Inferior parietal cortex (tissue), 1 donor: Measurements from ENCODE around the gene LRBA.
"Not testable (repeated sequence)": the region's sequence is repeated elsewhere in the genome, so short reads cannot be mapped to it uniquely, and the experiment has no call there.

Experiments used
- DNase-seq: peaks from one replicate; pipeline ENCODE4 v3.0.0-alpha.2; 2016; ENCODE audit errors: extremely low spot score

LRBA gene

DNA sequence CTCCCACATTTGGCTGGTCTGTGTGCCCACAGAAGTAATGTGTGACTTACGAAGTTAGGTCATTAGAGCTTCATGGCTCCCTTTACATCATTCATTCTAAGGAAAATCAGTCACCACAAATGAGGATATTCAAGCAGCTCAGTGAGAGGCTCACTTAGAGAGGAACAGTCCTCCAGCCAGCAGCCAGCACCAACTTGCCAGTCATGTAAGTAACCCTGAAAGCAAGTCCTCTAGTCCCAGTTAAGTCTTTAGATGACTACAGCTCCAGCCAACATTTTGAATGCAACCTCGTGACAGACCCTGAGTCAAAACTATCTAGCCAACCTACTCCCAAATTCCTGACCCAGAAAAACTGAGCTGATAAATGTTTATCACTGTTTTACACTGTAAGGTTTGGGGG, 71.3 kb downstream of the LRBA start:
- DNase-seq = no peak

DNA sequence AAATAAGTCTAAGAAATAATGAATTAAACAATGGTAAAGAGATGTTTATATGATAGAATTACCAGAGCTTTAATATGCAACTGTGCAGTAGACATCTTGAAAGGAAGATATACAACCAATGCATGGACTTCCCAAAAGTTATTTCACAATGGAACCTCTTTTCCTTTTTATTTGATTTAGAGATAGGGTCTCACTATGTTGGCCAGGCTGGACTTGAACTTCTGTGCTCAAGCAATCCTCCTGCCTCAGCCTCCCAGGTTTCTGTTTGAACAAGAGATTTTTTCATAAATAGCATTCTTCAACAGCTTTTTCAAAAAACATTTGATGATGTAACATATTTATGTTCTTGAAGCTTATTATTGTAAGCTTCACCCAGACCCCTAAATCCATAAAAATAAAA, 72.0 kb downstream of the LRBA start:
- DNase-seq = no peak

DNA sequence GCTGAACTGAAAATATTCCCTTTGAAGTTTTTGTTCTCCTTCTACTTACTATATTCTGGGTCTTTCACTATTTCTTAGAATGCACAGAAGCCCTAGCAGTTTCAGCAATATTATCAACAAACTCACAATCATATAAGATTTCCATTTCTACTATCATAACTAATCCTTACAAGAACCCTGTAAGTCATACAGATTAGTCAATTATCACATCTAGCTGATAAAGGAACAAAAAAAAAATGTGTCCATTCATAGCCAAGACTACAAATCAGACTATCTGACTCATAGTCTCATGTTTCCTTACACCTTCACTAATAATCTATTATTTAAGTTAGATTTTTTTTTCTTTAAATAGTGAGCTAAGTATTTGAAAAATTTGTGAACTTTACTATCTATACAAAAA, 72.5 kb downstream of the LRBA start:
- DNase-seq = no peak

DNA sequence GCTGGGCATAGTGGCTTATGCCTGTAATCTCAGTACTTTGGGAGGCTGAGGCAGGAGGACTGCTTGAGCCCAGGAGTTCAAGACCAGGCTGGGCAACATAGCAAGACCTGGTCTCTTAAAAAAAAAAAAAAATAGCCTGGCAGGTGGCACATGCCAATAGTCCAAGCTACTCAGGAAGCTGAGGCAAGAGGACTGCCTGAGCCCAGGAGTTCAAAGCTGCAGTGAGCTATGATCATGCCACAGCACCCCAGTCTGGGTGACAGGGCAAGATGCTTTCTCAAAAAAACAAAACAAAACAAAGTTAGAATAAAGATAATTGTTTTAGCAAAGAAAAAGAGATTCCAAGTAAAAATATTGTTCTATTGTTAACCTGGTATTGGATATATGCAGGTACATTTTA, 75.0 kb downstream of the LRBA start:
- DNase-seq = no peak

DNA sequence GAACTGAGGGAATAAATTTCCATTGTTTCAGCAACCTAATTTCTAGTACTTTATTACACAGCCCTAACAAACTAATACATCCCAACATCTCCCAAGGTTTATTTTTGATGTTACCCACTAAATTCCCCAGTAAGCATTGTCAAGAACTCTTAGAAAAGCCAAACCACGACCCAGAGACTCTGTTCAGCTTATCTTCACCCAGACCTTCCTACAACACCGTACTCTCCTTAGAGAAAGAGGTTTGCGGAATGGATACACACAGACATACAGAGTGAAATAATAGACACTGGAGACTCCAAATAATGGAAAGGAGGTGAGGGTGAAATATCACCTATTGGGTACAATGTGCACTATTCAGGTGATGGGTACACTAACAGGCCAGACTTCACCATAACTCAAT, 75.6 kb downstream of the LRBA start:
- no peak for DNase-seq

DNA sequence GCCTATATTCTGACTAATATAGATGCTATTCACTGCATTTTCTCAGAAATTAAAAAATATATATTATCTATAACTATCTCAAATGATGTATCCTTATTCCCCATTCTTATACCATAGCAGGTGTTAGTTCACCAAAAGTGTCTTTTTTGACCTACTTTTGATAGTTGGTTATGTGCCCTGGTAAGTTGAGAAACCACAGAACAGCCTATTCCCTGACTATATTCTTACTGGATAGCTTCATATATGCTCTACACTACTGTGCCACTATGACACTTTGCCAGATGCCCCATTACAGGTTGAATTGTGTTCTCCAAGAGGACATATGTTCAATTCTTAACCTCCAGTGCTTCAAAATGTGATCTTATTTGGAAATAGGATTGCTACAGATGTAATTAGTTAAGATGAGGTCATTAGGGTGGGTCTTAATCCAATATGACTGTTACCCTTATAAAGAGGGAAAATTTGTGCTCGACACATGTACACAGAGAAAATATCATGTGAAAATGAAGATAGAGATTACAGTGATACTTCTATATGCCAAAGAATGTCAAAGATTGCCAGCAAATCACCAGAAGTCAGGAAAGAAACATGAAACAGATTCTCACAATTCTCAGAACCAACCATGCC, 76.1 kb downstream of the LRBA start:
- no peak for DNase-seq

DNA sequence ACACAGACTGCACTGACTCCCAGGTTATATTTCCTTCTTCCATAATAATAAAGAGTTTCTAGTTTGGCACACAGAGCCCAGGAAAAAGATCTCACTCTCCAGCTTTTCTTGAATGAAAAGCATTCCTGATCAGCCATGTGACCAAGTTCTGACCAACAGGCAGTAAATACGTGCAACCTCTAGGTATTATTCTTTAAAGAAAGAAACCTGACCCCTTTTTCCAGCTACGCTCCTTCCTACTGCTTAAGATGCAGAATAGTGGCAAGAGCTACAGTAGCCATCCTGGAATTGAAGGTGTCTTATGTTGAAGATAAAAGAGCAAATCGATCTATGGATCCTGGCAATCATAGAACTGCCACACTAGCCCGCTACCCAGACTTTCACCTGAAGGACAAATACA, 76.7 kb downstream of the LRBA start:
- DNase-seq = no peak

DNA sequence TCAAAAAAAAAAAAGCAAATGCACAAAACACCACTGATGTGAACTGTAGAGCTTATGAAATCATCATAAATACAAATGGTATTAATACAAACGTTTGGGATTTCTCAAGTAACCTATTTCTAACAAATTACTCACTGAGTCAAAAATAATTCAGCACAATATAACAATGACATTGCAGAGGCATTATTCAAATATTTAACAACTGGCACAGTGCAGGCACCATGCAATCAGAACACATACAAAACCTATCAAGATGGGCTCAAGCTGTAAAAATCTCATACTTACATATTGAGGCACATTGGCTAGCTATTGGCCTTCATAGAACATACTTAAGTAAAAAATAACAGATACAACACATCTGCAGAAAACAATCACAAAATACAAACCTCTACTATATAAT, 81.1 kb downstream of the LRBA start:
- no peak for DNase-seq

DNA sequence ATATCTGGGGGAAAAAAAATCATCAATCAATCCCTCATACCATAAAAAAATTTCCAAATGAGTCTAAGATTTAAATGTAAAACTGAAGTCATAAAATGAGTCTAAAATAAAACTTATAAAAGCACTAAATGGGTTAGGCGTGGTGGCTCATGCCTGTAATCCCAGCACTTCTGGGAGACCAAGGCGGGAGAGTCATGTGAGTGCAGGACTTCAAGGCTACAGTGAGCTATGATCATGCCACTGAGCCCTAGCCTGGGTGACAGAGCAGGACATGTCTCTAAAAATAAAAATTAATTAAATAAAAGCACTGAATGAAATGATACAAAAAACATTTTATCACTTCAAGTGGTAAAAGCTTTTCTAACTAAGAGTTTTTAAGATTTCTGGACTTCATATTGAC, 83.3 kb downstream of the LRBA start:
- no peak for DNase-seq

DNA sequence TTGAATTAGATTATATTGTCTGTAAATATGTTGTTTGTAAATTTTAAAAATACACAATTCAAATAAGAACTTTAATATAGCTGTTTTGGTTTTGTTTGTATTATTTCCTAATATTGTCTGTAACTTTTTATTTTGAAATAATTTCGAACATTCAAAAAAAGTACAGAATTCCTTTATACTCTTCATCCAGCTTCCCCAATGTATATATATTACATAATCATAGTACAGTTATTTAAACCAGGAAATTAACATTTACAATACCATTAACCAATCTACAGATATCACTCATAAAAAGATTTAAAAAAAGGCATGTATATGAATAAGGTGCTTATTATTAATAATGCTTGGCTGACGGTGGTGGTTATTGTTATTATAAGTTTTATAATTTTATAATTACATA, 84.1 kb downstream of the LRBA start:
- DNase-seq = no peak

DNA sequence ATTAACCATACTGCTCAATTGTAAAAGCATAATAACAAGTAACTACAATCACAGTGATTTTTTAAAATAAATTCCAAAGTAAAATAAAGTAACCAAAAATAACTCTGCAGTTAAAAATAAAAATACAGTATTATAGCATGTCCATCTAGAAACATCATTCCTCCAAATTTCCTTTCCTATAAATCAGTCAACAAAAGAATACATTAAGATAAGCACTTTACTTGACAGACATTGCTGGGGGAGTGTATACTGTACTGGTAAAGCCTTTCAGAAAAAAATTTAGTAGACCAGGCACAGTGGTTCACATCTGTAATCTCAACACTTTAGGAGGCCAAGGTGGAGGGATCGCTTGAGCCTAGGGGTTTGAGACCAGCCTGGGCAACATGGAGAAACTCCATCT, 91.1 kb downstream of the LRBA start:
- no peak for DNase-seq

DNA sequence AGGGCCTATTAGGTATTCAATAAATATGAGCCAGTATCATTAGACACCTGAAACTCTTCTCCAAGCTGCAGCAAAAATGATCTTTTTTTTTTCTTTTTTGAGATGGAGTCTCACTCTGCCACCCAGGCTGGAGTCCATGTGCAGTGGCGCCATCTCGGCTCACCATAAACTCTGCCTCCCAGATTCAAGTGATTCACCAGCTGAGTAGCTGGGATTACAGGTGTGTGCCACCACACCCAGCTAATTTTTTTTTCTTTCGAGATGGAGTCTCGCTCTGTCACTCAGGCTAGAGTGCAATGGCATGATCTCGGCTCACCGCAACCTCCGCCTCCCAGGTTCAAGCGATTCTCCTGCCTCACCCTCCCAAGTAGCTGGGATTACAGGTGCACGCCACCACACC, 93.6 kb downstream of the LRBA start:
- not testable (repeated sequence) for DNase-seq

DNA sequence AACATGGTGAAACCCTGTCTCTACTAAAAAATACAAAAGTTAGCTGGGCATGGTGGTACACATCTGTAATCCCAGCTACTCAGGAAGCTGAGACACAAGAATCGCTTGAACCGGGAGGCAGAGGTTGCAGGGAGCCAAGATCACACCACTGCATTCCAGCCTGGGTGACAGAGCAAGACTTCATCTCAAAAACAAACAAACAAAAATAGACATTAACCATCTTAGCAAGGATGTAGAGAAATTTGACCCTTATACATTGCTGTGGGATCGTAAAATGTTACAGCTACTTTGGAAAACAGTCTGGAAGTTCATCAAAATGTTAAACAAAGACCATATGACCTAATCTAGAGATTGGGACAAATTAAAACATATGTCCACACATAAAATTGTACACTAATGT, 96.5 kb downstream of the LRBA start:
- not testable (repeated sequence) for DNase-seq

DNA sequence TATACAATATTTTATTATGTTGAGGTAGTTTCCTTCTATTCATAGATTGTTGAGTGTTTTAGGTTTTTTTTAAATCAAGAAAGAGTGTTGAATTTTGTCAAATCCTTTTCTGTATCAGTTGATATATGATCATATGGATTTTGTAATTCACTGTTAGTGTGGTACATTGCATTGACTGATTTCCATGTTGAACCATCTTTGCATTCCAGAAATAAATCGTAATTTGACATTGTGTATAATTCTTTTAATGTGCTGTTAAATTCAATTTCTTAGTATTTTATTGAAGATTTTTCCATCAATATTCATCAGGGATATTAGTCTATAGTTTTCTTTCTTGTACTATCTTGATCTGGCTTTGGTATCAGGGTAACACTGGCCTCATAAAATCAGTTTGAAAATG, 103.8 kb downstream of the LRBA start:
- DNase-seq = no peak

DNA sequence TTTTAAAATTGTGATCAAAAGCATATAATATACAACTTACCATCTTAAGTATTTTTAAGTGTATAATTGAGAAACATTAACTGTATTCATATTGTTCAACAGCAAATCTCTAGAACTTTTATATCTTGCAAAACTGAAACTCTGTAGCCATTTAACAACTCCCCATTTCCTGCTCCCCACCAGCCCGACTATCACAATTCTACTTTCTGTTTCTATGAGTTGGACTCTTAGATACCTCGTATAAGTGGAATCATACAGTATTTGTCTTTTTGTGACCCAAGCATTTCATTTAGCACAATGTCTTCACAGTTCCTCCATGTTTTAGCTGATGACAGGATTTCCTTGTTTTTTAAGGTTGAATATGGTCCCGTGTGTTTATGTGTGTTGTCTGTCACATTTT, 106.0 kb downstream of the LRBA start:
- no peak for DNase-seq

DNA sequence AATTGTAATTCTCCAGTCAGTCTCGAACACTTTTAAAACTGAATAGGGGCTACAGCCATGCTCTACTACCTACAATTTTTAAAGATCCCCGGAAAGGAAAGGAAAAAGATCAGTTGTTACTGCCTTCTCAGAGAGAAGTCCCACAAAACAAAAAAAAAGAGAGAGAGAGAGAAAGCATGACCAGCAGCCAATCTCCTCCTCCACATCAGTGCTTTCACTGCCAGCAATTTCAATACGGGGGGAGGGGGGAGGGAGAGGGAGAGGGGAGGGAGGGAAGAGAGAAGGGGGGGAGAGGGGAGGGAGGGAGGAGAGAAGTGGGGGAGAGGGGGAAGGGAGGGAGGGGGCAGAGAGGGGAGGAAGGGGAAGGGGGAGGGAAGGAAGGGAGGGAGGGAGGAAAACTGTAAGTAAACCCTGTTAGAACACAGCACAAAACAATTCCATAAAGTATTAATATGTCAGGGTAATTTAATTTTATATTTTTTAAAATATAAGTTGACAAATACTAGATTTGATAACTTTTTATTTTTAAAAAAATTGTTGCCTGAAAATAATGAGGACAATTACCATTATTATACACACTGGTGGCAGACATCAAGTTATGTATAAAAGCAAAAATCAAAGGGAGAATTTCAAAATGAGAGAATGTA, 108.0 kb downstream of the LRBA start:
- DNase-seq = no peak

DNA sequence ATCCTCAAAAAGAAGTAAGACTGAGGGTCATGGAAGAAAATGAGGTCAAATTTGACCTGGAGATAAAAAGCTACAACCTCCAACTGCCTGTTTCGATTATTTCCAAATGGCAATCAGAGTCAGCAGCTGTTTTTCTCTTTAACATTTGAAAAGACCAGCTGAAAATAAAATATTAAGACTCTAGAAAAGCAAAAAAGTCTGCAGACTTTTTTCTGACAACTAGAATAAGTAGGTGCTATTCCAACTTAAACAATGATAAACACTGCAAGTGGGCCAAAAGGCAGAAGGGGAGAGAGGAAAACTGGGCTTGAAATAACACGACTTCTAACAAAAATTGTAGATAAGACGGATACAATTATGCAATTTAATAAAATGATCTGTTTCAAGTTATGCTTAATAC, 110.4 kb downstream of the LRBA start:
- no peak for DNase-seq

DNA sequence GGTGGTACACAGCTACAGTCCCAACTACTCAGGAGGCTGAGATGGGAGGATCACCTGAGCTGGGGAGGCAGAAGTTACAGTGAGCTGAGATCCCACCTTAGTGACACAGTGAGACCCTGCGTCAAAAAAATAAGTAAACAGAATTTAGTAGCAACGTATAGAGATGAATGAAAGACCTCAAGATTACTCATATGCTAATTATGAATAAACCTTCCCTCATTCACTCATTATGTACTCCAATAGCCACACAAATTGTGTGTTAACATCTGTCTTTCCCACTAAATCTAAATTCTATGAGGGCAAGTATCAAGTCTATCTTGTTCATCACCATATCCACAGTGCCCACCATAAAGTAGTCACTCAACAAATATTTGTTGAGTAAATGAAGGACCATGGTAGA, 111.5 kb downstream of the LRBA start:
- no peak for DNase-seq

DNA sequence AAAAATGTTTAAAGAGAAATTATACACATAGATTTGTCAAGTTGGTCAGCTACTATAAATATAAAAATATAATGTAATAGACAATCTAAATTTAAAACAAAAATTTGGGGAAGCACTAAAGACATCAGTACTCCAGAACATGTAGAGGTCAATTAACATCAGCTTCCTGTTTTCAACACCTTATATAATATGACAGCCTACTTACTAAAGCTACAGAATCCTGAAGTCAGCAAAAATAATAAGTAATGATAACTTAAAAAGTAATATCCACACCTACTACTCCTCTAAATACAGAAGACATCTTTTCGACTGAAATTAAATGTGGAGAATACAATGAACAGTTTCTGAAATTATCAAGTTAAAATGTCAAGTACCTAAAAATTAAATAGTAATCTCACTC, 118.6 kb downstream of the LRBA start:
- no peak for DNase-seq

DNA sequence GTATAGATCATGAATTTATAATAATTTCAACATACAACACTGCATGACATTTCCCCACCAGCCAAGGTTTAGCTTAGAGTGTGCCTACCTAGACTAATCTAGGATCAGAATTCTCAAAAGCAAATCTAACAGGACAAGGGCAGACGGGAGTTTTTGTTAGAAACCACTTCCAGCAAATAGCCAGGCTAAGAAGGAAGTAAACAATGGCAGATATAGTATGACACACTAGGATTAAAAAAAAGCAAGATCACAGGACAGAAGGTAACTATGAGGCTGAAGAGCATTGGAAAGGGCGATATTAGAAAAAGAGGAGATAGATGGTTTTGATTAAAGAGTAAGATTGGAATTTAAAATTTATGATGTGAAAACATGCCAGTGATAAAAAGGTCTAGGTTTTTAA, 124.8 kb downstream of the LRBA start:
- DNase-seq = no peak

DNA sequence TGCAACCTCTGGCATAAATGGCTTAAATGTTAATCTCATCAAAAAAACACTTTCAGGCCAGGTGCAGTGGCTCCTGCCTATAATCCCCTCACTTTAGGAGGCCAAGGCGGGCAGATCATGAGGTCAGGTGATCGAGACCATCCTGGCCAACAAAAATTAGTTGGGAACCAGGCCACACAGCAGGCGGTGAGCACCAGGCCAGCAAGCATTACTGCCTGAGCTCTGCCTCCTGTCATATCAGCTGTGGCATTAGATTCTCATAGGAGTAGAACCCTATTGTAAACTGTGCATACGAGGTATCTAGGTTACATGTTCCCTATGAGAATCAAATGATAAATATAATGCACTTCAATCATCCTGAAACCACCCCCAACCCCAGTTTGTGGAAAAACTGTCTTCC, 125.8 kb downstream of the LRBA start:
- DNase-seq = no peak

DNA sequence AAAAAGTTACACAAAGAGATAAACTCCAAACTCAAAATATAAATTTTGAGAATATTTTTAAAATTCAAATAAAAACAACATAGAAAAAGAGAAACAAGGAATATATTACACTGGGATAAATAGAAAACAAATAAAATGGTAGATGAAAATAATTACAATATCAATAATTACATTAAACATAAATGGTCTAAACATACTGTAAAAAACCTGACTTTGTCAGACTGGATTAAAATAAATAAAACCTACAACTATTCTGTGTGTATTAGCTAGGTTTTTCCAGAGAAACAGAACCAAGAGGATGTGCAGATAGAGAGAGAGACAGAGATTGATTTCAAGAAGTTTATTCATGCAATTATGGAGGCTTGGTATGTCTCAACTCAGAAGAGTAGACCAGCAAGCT, 126.5 kb downstream of the LRBA start:
- no peak for DNase-seq

DNA sequence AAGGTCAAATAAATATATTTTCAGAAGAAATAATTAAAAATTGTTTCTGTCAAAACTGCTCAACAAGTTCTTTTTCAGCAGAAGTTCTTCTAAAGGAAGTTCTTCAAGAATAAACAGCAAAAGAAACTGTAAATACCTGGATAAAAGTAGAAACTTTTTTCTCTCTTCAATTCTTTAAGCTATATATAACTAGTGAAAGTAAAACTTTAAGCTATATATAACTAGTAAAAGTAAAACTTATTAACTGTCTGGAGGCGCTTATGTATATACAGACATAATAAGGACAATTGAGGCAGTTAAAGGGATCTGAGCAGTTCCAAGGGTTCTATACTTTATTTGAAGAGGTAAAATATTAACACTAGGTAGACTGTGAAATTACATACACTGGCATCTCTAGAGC, 126.9 kb downstream of the LRBA start:
- no peak for DNase-seq

DNA sequence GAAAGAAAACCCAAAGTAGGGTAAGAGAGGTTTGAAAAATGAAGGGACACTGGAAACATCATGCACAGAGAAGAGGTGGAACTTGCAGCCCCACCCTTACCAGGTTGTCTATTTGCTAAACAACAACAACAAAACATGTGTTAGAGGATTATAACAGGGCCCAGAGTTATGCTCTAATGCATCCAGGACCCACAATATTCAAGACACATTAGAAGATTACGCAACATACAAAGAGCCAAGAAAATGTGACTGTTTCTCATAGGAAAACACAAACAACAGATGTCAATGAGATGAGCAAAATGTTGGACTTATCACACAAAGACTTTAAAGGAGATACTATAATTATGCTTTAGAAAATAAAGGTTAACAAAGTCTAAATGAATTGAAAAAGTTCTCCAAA, 128.5 kb downstream of the LRBA start:
- no peak for DNase-seq
